22Rv1 (cell line): ENCODE measurements around the gene PHRF1.

Source experiments
- CTCF ChIP-seq: fragments of 450-650 bp; IDR thresholded peaks from 2 replicates; pipeline ENCODE4 v1.5.1; 2017; ENCODE audit warnings: mild to moderate bottlenecking
- ZFX ChIP-seq: fragments of 450-650 bp; IDR thresholded peaks from 2 replicates; pipeline ENCODE4 v1.6.1; 2017; ENCODE audit warnings: antibody characterized with exemption, borderline replicate concordance

GRCh38 chr11:626475-627307, 50.4 kb downstream of the PHRF1 start, which contains the start of gene SCT:
- TF ChIP-seq CTCF (no peak), ZFX (no peak)
